ENCODE data around the gene SLC3A2. TPM values are rescaled to one million over a fixed set of nuclear protein-coding genes. Genes with fewer than 3 reads are reported as not detected.

Gene SLC3A2
- total and polyA plus RNA-seq, 11 donors: 26.6 to 103 (median 59.1) TPM

DNA sequence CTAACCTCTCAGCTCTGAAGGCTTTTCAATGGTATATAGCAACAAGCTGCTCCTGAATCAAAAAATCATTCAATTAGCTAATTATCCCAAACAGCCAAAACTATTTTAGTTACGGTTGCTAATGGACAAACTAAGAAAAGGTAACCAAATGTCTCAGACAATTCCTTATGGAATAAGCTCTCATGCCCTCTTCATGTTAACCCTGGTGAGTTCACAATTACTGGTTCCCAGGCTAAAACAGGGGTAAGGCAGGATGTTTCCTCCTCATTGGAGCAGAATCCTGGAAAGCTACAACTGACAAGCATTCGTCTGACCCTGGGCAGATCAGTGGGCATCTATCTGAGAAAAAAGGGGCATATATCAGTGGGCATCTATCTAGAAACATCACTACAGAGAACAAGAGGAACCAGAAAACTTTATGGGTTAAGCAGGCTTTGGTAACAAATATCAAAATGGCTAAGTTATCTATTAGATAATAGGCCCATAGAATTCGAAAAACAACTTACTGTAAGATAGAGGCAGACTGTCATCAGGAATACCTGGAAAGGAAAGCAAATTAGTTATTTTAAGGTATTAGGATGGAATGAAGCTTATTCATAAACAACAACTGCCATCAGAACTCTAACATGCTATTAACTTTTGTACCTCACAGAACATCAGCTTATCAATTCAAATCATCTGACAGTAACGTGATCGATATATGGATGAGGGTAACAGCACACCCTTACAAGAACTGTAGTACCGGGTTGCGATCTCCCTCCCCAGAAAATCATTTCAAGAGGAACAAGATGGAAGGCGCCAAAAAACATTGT is 26.5 kb upstream of the SLC3A2 start:
- ATAC-seq: no peak
- 13 to 23% (median 19%) methylated on average over 8 of the region's 8 CpGs for WGBS, 4 donors
- intact Hi-C loops (cut with DNase I): loop anchor here in 3 of 10 donors (10.0 kb wide), 2 partner anchors 129 to 459 kb away; partner anchors contain the start of genes HNRNPUL2 (in 1 of the 3) and TTC9C (in 1 of the 3)

DNA sequence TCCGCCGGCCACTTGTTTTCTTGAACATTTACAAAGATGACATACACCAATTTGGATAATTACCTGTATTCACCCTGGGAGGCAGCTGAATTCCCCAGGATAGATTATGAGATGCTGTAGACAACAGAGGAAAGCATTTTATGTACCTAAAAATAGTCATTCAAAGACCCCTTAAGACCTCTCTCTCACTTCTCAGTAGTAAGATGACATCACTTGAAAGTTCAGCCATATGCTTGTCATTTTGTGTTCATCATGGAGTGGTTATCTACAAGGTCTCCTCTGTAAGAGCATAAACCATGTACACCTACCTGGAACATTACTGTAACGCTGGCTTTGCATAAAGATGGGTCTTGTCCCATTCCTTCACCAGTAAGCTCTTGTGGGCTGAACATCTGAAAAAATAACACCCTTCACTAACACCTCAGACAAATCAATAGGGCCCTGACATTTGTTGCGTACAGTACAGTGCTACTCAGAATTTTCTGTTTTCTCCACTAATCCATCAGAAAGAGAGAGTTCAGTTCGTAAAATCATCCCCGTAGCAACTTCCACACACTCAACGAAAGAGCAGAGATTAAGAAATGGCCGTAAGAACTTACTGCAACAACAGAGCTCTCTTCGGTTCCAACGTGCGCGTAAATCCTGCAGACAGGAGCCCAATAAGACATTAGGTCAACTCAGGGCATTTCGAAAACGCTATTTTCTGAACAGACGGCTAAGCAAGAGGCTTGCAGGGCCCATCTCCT is 25.7 kb upstream of the SLC3A2 start:
- intact Hi-C loops (cut with DNase I): loop anchor here in 3 of 10 donors (10.0 kb wide), 2 partner anchors 130 to 460 kb away; partner anchors contain the start of genes HNRNPUL2 (in 1 of the 3) and TTC9C (in 1 of the 3)

More for the DNA sequence above, 26.5 kb upstream of the SLC3A2 start:
- Histone ChIP-seq H3K9me3 (no peaks in the 10 kb centered on the region), H3K27ac (peak overlapping the region in 6 of 12 donors; percentile 33 to 88 (median 84)), H3K36me3 (peaks cover 3 to 37% (median 32%) of the 10 kb centered on the region in 9 donors), H3K27me3 (no peaks in the 10 kb centered on the region), H3K4me3 (peak overlapping the region; percentile 61 to 94 (median 76)), H3K4me1 (peaks cover 5 to 54% (median 25%) of the 10 kb centered on the region in 12 donors)
- no peak for DNase-seq
- TF ChIP-seq POLR2A (IDR thresholded peaks at IDR 0.05): no peak
- TF ChIP-seq, protein P1, sequence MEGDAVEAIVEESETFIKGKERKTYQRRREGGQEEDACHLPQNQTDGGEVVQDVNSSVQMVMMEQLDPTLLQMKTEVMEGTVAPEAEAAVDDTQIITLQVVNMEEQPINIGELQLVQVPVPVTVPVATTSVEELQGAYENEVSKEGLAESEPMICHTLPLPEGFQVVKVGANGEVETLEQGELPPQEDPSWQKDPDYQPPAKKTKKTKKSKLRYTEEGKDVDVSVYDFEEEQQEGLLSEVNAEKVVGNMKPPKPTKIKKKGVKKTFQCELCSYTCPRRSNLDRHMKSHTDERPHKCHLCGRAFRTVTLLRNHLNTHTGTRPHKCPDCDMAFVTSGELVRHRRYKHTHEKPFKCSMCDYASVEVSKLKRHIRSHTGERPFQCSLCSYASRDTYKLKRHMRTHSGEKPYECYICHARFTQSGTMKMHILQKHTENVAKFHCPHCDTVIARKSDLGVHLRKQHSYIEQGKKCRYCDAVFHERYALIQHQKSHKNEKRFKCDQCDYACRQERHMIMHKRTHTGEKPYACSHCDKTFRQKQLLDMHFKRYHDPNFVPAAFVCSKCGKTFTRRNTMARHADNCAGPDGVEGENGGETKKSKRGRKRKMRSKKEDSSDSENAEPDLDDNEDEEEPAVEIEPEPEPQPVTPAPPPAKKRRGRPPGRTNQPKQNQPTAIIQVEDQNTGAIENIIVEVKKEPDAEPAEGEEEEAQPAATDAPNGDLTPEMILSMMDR (IDR thresholded peaks at IDR 0.05): no peak

DNA sequence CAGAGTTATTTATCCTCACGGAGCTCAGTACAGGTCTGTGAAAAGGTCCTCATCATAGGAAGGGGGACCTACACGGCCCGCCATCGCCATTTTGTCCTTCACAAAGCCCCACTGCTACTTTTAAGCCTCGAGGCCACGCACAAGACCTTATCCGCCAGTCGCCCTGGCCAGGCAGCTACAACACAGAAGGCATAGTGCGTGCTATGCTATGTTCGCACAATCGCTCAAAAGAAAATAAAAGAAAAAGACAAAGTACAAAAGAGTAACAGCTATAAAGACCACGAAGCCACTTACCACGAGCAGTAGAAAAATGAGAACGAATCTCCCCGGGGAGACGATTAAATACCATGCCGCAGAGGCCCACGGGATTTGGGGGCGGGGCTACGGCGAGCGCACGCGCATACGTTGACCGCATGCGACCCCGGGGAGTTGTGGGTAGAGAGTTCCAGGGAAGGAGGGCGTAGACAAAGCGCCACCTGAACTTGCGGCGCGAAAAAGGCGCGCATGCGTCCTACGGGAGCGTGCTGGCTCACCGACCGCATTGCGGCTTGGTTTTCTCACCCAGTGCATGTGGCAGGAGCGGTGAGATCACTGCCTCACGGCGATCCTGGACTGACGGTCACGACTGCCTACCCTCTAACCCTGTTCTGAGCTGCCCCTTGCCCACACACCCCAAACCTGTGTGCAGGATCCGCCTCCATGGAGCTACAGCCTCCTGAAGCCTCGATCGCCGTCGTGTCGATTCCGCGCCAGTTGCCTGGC is 24.9 kb upstream of the SLC3A2 start:
- DNase-seq (peak; percentile 96 to 97 (median 96)), ATAC-seq (peak; percentile 98 to 99 (median 98))
- peak; percentile 79 to 97 for TF ChIP-seq POLR2A (IDR thresholded peaks at IDR 0.05)
- TF ChIP-seq, protein P1 (IDR thresholded peaks at IDR 0.05): peak in 1 of 12 donors; percentile 18
- H3K9me3 ChIP-seq: no peaks in the 10 kb centered on the region
- H3K4me1 ChIP-seq: peaks cover 5 to 54% (median 25%) of the 10 kb centered on the region in 12 donors
- H3K4me3 ChIP-seq: peak overlapping the region; percentile 61 to 94 (median 76)
- peaks cover 3 to 37% (median 32%) of the 10 kb centered on the region in 9 donors for H3K36me3 ChIP-seq
- no peaks in the 10 kb centered on the region for H3K27me3 ChIP-seq
- intact Hi-C loops (cut with DNase I): loop anchor here in 4 of 10 donors (2.0 to 10.0 kb wide), 3 partner anchors 69 to 461 kb away; partner anchors contain the start of genes HNRNPUL2 (in 1 of the 4), TMEM179B (in 1 of the 4) and TTC9C (in 1 of the 4)
- H3K27ac ChIP-seq: peak overlapping the region; percentile 38 to 88 (median 80)
- 0 to 1% (median 0%) methylated on average over 45 to 54 of the region's 54 CpGs for WGBS, 4 donors

More for the DNA sequence above, 25.7 kb upstream of the SLC3A2 start:
- Histone ChIP-seq H3K4me3 (peak overlapping the region; percentile 61 to 94 (median 76)), H3K36me3 (peaks cover 3 to 37% (median 32%) of the 10 kb centered on the region in 9 donors), H3K27me3 (no peaks in the 10 kb centered on the region), H3K27ac (peak overlapping the region in 11 of 12 donors; percentile 66 to 88 (median 81)), H3K4me1 (peaks cover 5 to 54% (median 25%) of the 10 kb centered on the region in 12 donors), H3K9me3 (no peaks in the 10 kb centered on the region)
- DNase-seq (no peak), ATAC-seq (peak in 1 of 4 donors; percentile 5)
- WGBS, 4 donors: 3 to 6% (median 4%) methylated on average over 11 to 15 of the region's 15 CpGs
- no peak for TF ChIP-seq POLR2A (IDR thresholded peaks at IDR 0.05)
- TF ChIP-seq, protein P1 (IDR thresholded peaks at IDR 0.05): no peak
